D721Med (cell line): ENCODE data around the gene ADGRA1.

Experiments used
- DNase-seq: peaks from one replicate; pipeline ENCODE4 v3.0.0; 2011; ENCODE audit warnings: low spot score; ENCODE audit not compliant: insufficient read length
- FAIRE-seq: peaks from 2 replicates; lab custom pipeline; 2011; peaks lifted over from hg19 to GRCh38; lab: Jason Lieb, UNC
- CTCF ChIP-seq: IDR thresholded peaks from 2 replicates; pipeline ENCODE4 v1.5.1; 2012; ENCODE audit warnings: mild to moderate bottlenecking, control low read depth; ENCODE audit not compliant: insufficient read depth; ENCODE audit errors: missing control alignments

The ADGRA1 gene

GRCh38 chr10:133179128-133179520, 91.4 kb downstream of the ADGRA1 start:
- no peak for FAIRE-seq
- no peak for DNase-seq
- TF ChIP-seq CTCF, result no peak

- no peak for TF ChIP-seq CTCF
- no peak for DNase-seq
Measured at GRCh38 chr10:133179651-133180050, 91.9 kb downstream of the ADGRA1 start.

GRCh38 chr10:133180192-133180964, 92.7 kb downstream of the ADGRA1 start:
- no peak for FAIRE-seq
- no peak for DNase-seq

More at GRCh38 chr10:133179651-133180050, 91.9 kb downstream of the ADGRA1 start:
- FAIRE-seq, result no peak

GRCh38 chr10:133180965-133181639, 93.4 kb downstream of the ADGRA1 start:
- DNase-seq (no peak), FAIRE-seq (no peak)
- TF ChIP-seq CTCF, result no peak

More at GRCh38 chr10:133180192-133180964, 92.7 kb downstream of the ADGRA1 start:
- TF ChIP-seq CTCF, result no peak
